ENCODE results near the gene AGFG1. TPM values are rescaled to one million over a fixed set of nuclear protein-coding genes. Genes with fewer than 3 reads are reported as not detected.

AGFG1 gene
- total and polyA plus RNA-seq, 11 donors = 12.0 to 92.1 (median 60.0) TPM

DNA sequence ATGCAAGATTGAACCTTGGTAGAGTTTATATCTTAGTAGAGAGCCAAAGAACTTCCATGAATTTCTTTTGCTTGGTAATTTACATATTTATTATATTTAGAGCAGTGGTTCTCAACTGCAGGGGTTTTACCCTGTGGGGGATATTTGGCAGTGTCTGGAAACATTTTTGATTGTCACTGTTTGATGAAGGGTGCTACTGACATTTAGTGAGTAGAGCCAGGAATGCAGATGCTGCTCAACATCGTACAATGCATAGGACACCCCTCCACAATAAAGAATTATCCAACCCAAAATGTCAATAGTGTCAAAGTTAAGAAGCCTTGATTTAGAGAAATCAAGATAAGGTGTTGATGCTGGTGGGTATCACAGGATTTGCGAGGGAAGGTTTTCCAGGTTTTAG is 14.7 kb downstream of the AGFG1 start:
- 65 to 83% (median 76%) methylated on average over 2 of the region's 2 CpGs for WGBS, 4 donors
- Histone ChIP-seq H3K36me3 (no peaks in the 10 kb centered on the region), H3K9me3 (peaks cover 0 to 12% (median 0%) of the 10 kb centered on the region in 12 donors), H3K27ac (no peak overlapping the region), H3K27me3 (no peaks in the 10 kb centered on the region), H3K4me3 (no peak overlapping the region), H3K4me1 (peaks cover 0 to 78% (median 15%) of the 10 kb centered on the region in 12 donors)
- intact Hi-C loops (cut with DNase I) = no loop called here
- TF ChIP-seq POLR2A (IDR thresholded peaks at IDR 0.05) = no peak
- no peak for TF ChIP-seq CTCF (IDR thresholded peaks at IDR 0.05)
- DNase-seq = no peak
- ATAC-seq = no peak

GRCh38 chr2:227488045-227488444 is 16.1 kb downstream of the AGFG1 start:
- H3K4me1 ChIP-seq = peaks cover 0 to 66% (median 11%) of the 10 kb centered on the region in 12 donors
- DNase-seq = no peak
- 85 to 91% (median 88%) methylated on average over 3 of the region's 3 CpGs for WGBS, 4 donors
- H3K9me3 ChIP-seq = peaks cover 0 to 12% (median 0%) of the 10 kb centered on the region in 12 donors
- no peak overlapping the region for H3K4me3 ChIP-seq
- intact Hi-C loops (cut with DNase I) = no loop called here
- no peak overlapping the region for H3K27ac ChIP-seq
- H3K36me3 ChIP-seq = peaks cover 0 to 13% (median 0%) of the 10 kb centered on the region in 9 donors
- TF ChIP-seq POLR2A (IDR thresholded peaks at IDR 0.05) = no peak
- TF ChIP-seq CTCF (IDR thresholded peaks at IDR 0.05) = no peak
- no peak for ATAC-seq
- H3K27me3 ChIP-seq = no peaks in the 10 kb centered on the region

DNA sequence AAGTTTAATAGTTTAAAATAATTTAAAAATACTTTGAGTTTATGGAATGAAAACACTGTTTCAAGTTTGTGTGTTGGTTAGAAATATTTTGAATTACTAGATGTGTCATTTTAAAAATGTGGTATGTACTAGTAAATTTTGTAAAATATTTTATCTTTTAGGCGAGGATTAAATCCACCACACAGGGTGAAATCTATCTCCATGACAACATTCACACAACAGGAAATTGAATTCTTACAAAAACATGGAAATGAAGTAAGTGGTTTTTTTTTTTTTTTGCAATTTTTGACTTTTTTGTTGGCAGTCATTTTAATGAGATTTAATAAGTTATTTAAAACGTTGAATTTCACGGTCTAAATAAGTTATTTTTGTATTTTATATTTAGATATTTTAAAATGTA is 19.4 kb downstream of the AGFG1 start:
- no peak for DNase-seq
- intact Hi-C loops (cut with DNase I) = no loop called here
- Histone ChIP-seq H3K4me1 (peaks cover 0 to 47% (median 11%) of the 10 kb centered on the region in 12 donors), H3K27me3 (no peaks in the 10 kb centered on the region), H3K36me3 (peaks cover 0 to 45% (median 8%) of the 10 kb centered on the region in 9 donors), H3K4me3 (no peak overlapping the region), H3K9me3 (no peaks in the 10 kb centered on the region), H3K27ac (no peak overlapping the region)
- WGBS, 4 donors = 69 to 77% (median 76%) methylated on average over 3 of the region's 3 CpGs
- TF ChIP-seq POLR2A (IDR thresholded peaks at IDR 0.05) (no peak), CTCF (IDR thresholded peaks at IDR 0.05) (no peak)
- ATAC-seq = no peak

GRCh38 chr2:227493524-227493923 is 21.6 kb downstream of the AGFG1 start:
- DNase-seq (no peak), ATAC-seq (no peak)
- H3K4me1 ChIP-seq = peaks cover 0 to 31% (median 7%) of the 10 kb centered on the region in 12 donors
- 89 to 96% (median 91%) methylated on average over 2 of the region's 2 CpGs for WGBS, 4 donors
- intact Hi-C loops (cut with DNase I) = no loop called here
- no peak overlapping the region for H3K27ac ChIP-seq
- H3K9me3 ChIP-seq = no peaks in the 10 kb centered on the region
- TF ChIP-seq CTCF (IDR thresholded peaks at IDR 0.05) (no peak), POLR2A (IDR thresholded peaks at IDR 0.05) (no peak)
- no peak overlapping the region for H3K4me3 ChIP-seq
- no peaks in the 10 kb centered on the region for H3K27me3 ChIP-seq
- H3K36me3 ChIP-seq = peaks cover 0 to 45% (median 8%) of the 10 kb centered on the region in 9 donors

All from heart left ventricle (tissue), 16 donors.